Activated CD4-positive, alpha-beta T cell treated with anti-CD3 and anti-CD28 coated beads, Interleukin-2, amount 10 ng/mL, durations not matched to agents 7 days and 5 days (primary cell): Measurements from ENCODE around the gene ATXN1. TPM values are rescaled to one million over a fixed set of nuclear protein-coding genes. Genes with fewer than 3 reads are reported as not detected.
"Not testable (repeated sequence)": the region's sequence is repeated elsewhere in the genome, so short reads cannot be mapped to it uniquely, and the experiment has no call there.

Experiments used
- CTCF ChIA-PET: fragments of 350-600 bp; sonication (Branson Sonifier 250); formaldehyde crosslinking; loops from one replicate; lab custom pipeline; 2021; ENCODE audit warnings: antibody characterized with exemption; lab: Charles Lee
- POLR2A ChIA-PET: fragments of 350-600 bp; sonication (Branson Sonifier 250); formaldehyde crosslinking; loops from one replicate; lab custom pipeline; 2021; ENCODE audit warnings: antibody characterized with exemption; lab: Charles Lee
- DNase-seq: peaks from one replicate; pipeline ENCODE4 v3.0.0-alpha.2; 2020
- H3K27ac Mint-ChIP-seq: one replicate; pipeline ENCODE4 v1.8.0; 2021; ENCODE audit warnings: mild to moderate bottlenecking, moderate library complexity, mixed read lengths
- H3K27me3 Mint-ChIP-seq: one replicate; pipeline ENCODE4 v1.8.0; 2021; ENCODE audit warnings: mixed read lengths
- H3K36me3 Mint-ChIP-seq: one replicate; pipeline ENCODE4 v1.8.0; 2021; ENCODE audit warnings: low read depth, mixed read lengths
- H3K4me1 Mint-ChIP-seq: one replicate; pipeline ENCODE4 v1.8.0; 2021; ENCODE audit warnings: mixed read lengths
- H3K4me3 Mint-ChIP-seq: one replicate; pipeline ENCODE4 v1.8.0; 2021; ENCODE audit warnings: mild to moderate bottlenecking, moderate library complexity, mixed read lengths
- H3K9me3 Mint-ChIP-seq: one replicate; pipeline ENCODE4 v1.8.0; 2021; ENCODE audit warnings: mixed read lengths
- total RNA-seq, 2 experiments: library from RNA; stranded (reverse); gene quantifications; one replicate each; pipeline ENCODE4 v1.2.3, GENCODE V29; 2021

The ATXN1 gene
- total RNA-seq, 2 experiments from 2014 or later: 36.0 to 40.4 TPM

- Mint-ChIP-seq H3K36me3 (peaks cover 22% of the 10 kb centered on the region), H3K27me3 (no peaks in the 10 kb centered on the region), H3K9me3 (peaks cover 9% of the 10 kb centered on the region), H3K27ac (no peak overlapping the region), H3K4me1 (peaks cover 67% of the 10 kb centered on the region), H3K4me3 (no peak overlapping the region)
- no peak for DNase-seq
- POLR2A ChIA-PET: no interaction called here
- CTCF ChIA-PET: interaction anchor here (0.6 to 1.2 kb wide), 4 partner anchors 9 to 61 kb away, joined by 3 to 5 read pairs (median 4); no protein-coding TSS in a partner anchor
Observed at GRCh38 chr6:16471910-16472297, 289.4 kb downstream of the ATXN1 start.

GRCh38 chr6:16471222-16471909 lies 289.9 kb downstream of the ATXN1 start:
- H3K27me3 Mint-ChIP-seq: no peaks in the 10 kb centered on the region
- no peak overlapping the region for H3K27ac Mint-ChIP-seq
- peaks cover 64% of the 10 kb centered on the region for H3K4me1 Mint-ChIP-seq
- POLR2A ChIA-PET: no interaction called here
- no peak for DNase-seq
- peaks cover 17% of the 10 kb centered on the region for H3K36me3 Mint-ChIP-seq
- peaks cover 9% of the 10 kb centered on the region for H3K9me3 Mint-ChIP-seq
- CTCF ChIA-PET: interaction anchor here (0.6 to 1.3 kb wide), 9 partner anchors 9 to 290 kb away, joined by 3 to 5 read pairs (median 3); partner anchors contain the start of gene ATXN1
- H3K4me3 Mint-ChIP-seq: no peak overlapping the region

GRCh38 chr6:16470502-16471221 lies 290.6 kb downstream of the ATXN1 start:
- no peak for DNase-seq
- ChIA-PET POLR2A (no interaction called here), CTCF (interaction anchor here (0.8 to 1.3 kb wide), 6 partner anchors 10 to 291 kb away, joined by 3 to 5 read pairs (median 3); partner anchors contain the start of gene ATXN1)
- Mint-ChIP-seq H3K4me3 (no peak overlapping the region), H3K27me3 (no peaks in the 10 kb centered on the region), H3K4me1 (peaks cover 62% of the 10 kb centered on the region), H3K27ac (no peak overlapping the region), H3K9me3 (peaks cover 10% of the 10 kb centered on the region), H3K36me3 (peaks cover 16% of the 10 kb centered on the region)

- ChIA-PET POLR2A (no interaction called here), CTCF (interaction anchor here (0.6 to 1.3 kb wide), 5 partner anchors 9 to 368 kb away, joined by 3 to 7 read pairs (median 3); partner anchors contain the start of gene ATXN1)
- Mint-ChIP-seq H3K36me3 (peaks cover 25% of the 10 kb centered on the region), H3K27me3 (no peaks in the 10 kb centered on the region), H3K9me3 (peaks cover 8% of the 10 kb centered on the region), H3K4me3 (no peak overlapping the region), H3K4me1 (peaks cover 53% of the 10 kb centered on the region), H3K27ac (no peak overlapping the region)
- DNase-seq: no peak
Observed at GRCh38 chr6:16468991-16469615, 292.2 kb downstream of the ATXN1 start.

GRCh38 chr6:16466800-16467553 lies 294.3 kb downstream of the ATXN1 start:
- H3K9me3 Mint-ChIP-seq: peaks cover 16% of the 10 kb centered on the region
- peaks cover 33% of the 10 kb centered on the region for H3K36me3 Mint-ChIP-seq
- DNase-seq: no peak
- no peaks in the 10 kb centered on the region for H3K27me3 Mint-ChIP-seq
- H3K27ac Mint-ChIP-seq: no peak overlapping the region
- CTCF ChIA-PET: interaction anchor here (0.6 to 1.2 kb wide), 2 partner anchors 26 to 305 kb away, joined by 3 to 5 read pairs; no protein-coding TSS in a partner anchor
- H3K4me3 Mint-ChIP-seq: no peak overlapping the region
- peaks cover 32% of the 10 kb centered on the region for H3K4me1 Mint-ChIP-seq
- POLR2A ChIA-PET: no interaction called here

GRCh38 chr6:16464045-16464444 lies 297.2 kb downstream of the ATXN1 start:
- Mint-ChIP-seq H3K27me3 (no peaks in the 10 kb centered on the region), H3K36me3 (peaks cover 30% of the 10 kb centered on the region), H3K4me3 (no peak overlapping the region), H3K27ac (no peak overlapping the region), H3K9me3 (peaks cover 16% of the 10 kb centered on the region), H3K4me1 (peaks cover 14% of the 10 kb centered on the region)
- ChIA-PET POLR2A (no interaction called here), CTCF (interaction anchor here (0.9 to 1.3 kb wide), 4 partner anchors 12 to 92 kb away, joined by 3 to 5 read pairs (median 3); no protein-coding TSS in a partner anchor)
- DNase-seq: no peak

- H3K27me3 Mint-ChIP-seq, H3K4me3 Mint-ChIP-seq, H3K27ac Mint-ChIP-seq, H3K4me1 Mint-ChIP-seq, DNase-seq, POLR2A ChIA-PET: not testable (repeated sequence)
- CTCF ChIA-PET: interaction anchor here (1.1 to 1.3 kb wide), 3 partner anchors 12 to 16 kb away, joined by 3 to 5 read pairs (median 3); no protein-coding TSS in a partner anchor
- peaks cover 16% of the 10 kb centered on the region for H3K9me3 Mint-ChIP-seq
- peaks cover 31% of the 10 kb centered on the region for H3K36me3 Mint-ChIP-seq
Observed at GRCh38 chr6:16463246-16463645, 298.0 kb downstream of the ATXN1 start.

- no peaks in the 10 kb centered on the region for H3K27me3 Mint-ChIP-seq
- H3K36me3 Mint-ChIP-seq: peaks cover 33% of the 10 kb centered on the region
- no peak overlapping the region for H3K27ac Mint-ChIP-seq
- H3K4me1 Mint-ChIP-seq: peaks cover 6% of the 10 kb centered on the region
- no peak for DNase-seq
- peaks cover 16% of the 10 kb centered on the region for H3K9me3 Mint-ChIP-seq
- POLR2A ChIA-PET: no interaction called here
- CTCF ChIA-PET: no interaction called here
- no peak overlapping the region for H3K4me3 Mint-ChIP-seq
Observed at GRCh38 chr6:16461491-16461890, 299.8 kb downstream of the ATXN1 start.

GRCh38 chr6:16459472-16459871 lies 301.8 kb downstream of the ATXN1 start:
- H3K36me3 Mint-ChIP-seq: peaks cover 24% of the 10 kb centered on the region
- POLR2A ChIA-PET, H3K27me3 Mint-ChIP-seq, H3K27ac Mint-ChIP-seq, H3K4me3 Mint-ChIP-seq, CTCF ChIA-PET, DNase-seq, H3K4me1 Mint-ChIP-seq: not testable (repeated sequence)
- H3K9me3 Mint-ChIP-seq: peaks cover 17% of the 10 kb centered on the region

GRCh38 chr6:16452348-16452747 lies 308.9 kb downstream of the ATXN1 start:
- no peaks in the 10 kb centered on the region for H3K36me3 Mint-ChIP-seq
- no peak for DNase-seq
- ChIA-PET POLR2A (no interaction called here), CTCF (no interaction called here)
- H3K27me3 Mint-ChIP-seq: no peaks in the 10 kb centered on the region
- peaks cover 2% of the 10 kb centered on the region for H3K4me1 Mint-ChIP-seq
- no peak overlapping the region for H3K27ac Mint-ChIP-seq
- H3K4me3 Mint-ChIP-seq: no peak overlapping the region
- peaks cover 4% of the 10 kb centered on the region for H3K9me3 Mint-ChIP-seq

- peaks cover 2% of the 10 kb centered on the region for H3K36me3 Mint-ChIP-seq
- H3K9me3 Mint-ChIP-seq: peaks cover 4% of the 10 kb centered on the region
- no peaks in the 10 kb centered on the region for H3K27me3 Mint-ChIP-seq
- ChIA-PET CTCF (interaction anchor here (1.2 to 1.5 kb wide), 3 partner anchors 12 to 19 kb away, joined by 3 read pairs; no protein-coding TSS in a partner anchor), POLR2A (no interaction called here)
- H3K27ac Mint-ChIP-seq: no peak overlapping the region
- H3K4me3 Mint-ChIP-seq: no peak overlapping the region
- peaks cover 6% of the 10 kb centered on the region for H3K4me1 Mint-ChIP-seq
- no peak for DNase-seq
Observed at GRCh38 chr6:16450821-16451220, 310.4 kb downstream of the ATXN1 start.

GRCh38 chr6:16450285-16450684 lies 311.0 kb downstream of the ATXN1 start:
- Mint-ChIP-seq H3K27me3 (no peaks in the 10 kb centered on the region), H3K27ac (no peak overlapping the region), H3K9me3 (peaks cover 2% of the 10 kb centered on the region), H3K4me1 (peaks cover 6% of the 10 kb centered on the region), H3K36me3 (peaks cover 2% of the 10 kb centered on the region), H3K4me3 (no peak overlapping the region)
- no peak for DNase-seq
- POLR2A ChIA-PET: no interaction called here
- CTCF ChIA-PET: interaction anchor here (1.2 to 1.5 kb wide), 3 partner anchors 11 to 19 kb away, joined by 3 read pairs; no protein-coding TSS in a partner anchor
